Measurements from ENCODE around the gene ARHGAP15.

GRCh38 chr2:143471550-143471949 is 342.3 kb downstream of the ARHGAP15 start:
- TF ChIP-seq CTCF (IDR thresholded peaks at IDR 0.05 in 2 of 3, conservative IDR thresholded peaks at IDR 0.05 in 1 of 3; ENCODE audit: borderline replicate concordance in 1 of 3, insufficient read depth in 1 of 3, low read depth in 2 of 3, low read length in 2 of 3) (no peak), YY1 (IDR thresholded peaks at IDR 0.05; ENCODE audit: extremely low read depth, insufficient replicate concordance, low read depth, low read length) (no peak), ZFX (IDR thresholded peaks at IDR 0.05) (no peak), RAD21 (IDR thresholded peaks at IDR 0.05; ENCODE audit: low read depth) (no peak), SRF (IDR thresholded peaks at IDR 0.05; ENCODE audit: low read depth) (no peak), ZBTB33 (IDR thresholded peaks at IDR 0.05; ENCODE audit: extremely low read depth, insufficient replicate concordance, low read length) (no peak), POLR2AphosphoS5 (IDR thresholded peaks at IDR 0.05; ENCODE audit: low read depth, low read length) (no peak), MAX (IDR thresholded peaks at IDR 0.05) (no peak), CEBPB (IDR thresholded peaks at IDR 0.05; ENCODE audit: low read depth) (no peak), JUND (IDR thresholded peaks at IDR 0.05) (no peak), REST (IDR thresholded peaks at IDR 0.05; ENCODE audit: low read depth) (no peak), POLR2A (IDR thresholded peaks at IDR 0.05; ENCODE audit: borderline replicate concordance, extremely low read depth, insufficient read depth, insufficient read length) (no peak)
